ENCODE data around the gene INTS15.
"Not testable (repeated sequence)": the region's sequence is repeated elsewhere in the genome, so short reads cannot be mapped to it uniquely, and the experiment has no call there.

INTS15 gene

GRCh38 chr7:6577369-6578113 lies 12.3 kb upstream of the INTS15 start, which contains the start of gene ZDHHC4:
Gene ZDHHC4, plus strand, starts transcription at chr7:6577454. Its CDS starts 3,108 bp downstream, at chr7:6580562.
- DNase-seq = peak; percentile 95

GRCh38 chr7:6578114-6579084 lies 11.4 kb upstream of the INTS15 start:
- no peak for DNase-seq

- no peak for DNase-seq
These were observed 10.4 kb upstream of the INTS15 start for GRCh38 chr7:6579446-6579845.

- DNase-seq = not testable (repeated sequence)
These were observed 3.9 kb upstream of the INTS15 start for GRCh38 chr7:6585746-6586432.

- DNase-seq = no peak
These were observed 1.3 kb upstream of the INTS15 start for GRCh38 chr7:6588566-6588965.

- DNase-seq = no peak
These were observed 531 bp upstream of the INTS15 start for GRCh38 chr7:6589151-6589828.

- no peak for DNase-seq
These were observed 857 bp downstream of the INTS15 start for GRCh38 chr7:6590645-6591110.

- no peak for DNase-seq
These were observed 10.3 kb downstream of the INTS15 start for GRCh38 chr7:6600093-6600492.

- no peak for DNase-seq
These were observed 14.6 kb downstream of the INTS15 start for GRCh38 chr7:6604458-6604857.

- no peak for DNase-seq
These were observed 17.2 kb downstream of the INTS15 start for GRCh38 chr7:6606866-6607583.

GRCh38 chr7:6607651-6608051 lies 17.8 kb downstream of the INTS15 start:
- DNase-seq = no peak

- DNase-seq = no peak
These were observed 18.3 kb downstream of the INTS15 start for GRCh38 chr7:6608081-6608480.

- DNase-seq = no peak
These were observed 19.0 kb downstream of the INTS15 start for GRCh38 chr7:6608794-6609193.

- DNase-seq = no peak
These were observed 23.0 kb downstream of the INTS15 start for GRCh38 chr7:6612819-6613218.

GRCh38 chr7:6613706-6614105 lies 23.9 kb downstream of the INTS15 start:
- no peak for DNase-seq

GRCh38 chr7:6614953-6615722 lies 25.3 kb downstream of the INTS15 start, which contains the start of gene ZNF853:
Gene ZNF853, plus strand, starts transcription at chr7:6615610. Its CDS starts 565 bp downstream, at chr7:6616175.
- no peak for DNase-seq

- no peak for DNase-seq
These were observed 26.1 kb downstream of the INTS15 start for GRCh38 chr7:6615723-6616555.

- DNase-seq = no peak
These were observed 27.2 kb downstream of the INTS15 start for GRCh38 chr7:6616854-6617643.

GRCh38 chr7:6618621-6619020 lies 28.8 kb downstream of the INTS15 start:
- DNase-seq = no peak
